HG02852 (cell line): Measurements from ENCODE around the gene FBXW11.
"Not testable (repeated sequence)": the region's sequence is repeated elsewhere in the genome, so short reads cannot be mapped to it uniquely, and the experiment has no call there.

ENCODE experiments used
- ATAC-seq: cut with Tn5 transposase; IDR thresholded peaks from one replicate; pipeline ENCODE4 v1.9.1; 2021; ENCODE audit warnings: mild to moderate bottlenecking, moderate library complexity; ENCODE audit not compliant: unreplicated experiment

Gene FBXW11

DNA sequence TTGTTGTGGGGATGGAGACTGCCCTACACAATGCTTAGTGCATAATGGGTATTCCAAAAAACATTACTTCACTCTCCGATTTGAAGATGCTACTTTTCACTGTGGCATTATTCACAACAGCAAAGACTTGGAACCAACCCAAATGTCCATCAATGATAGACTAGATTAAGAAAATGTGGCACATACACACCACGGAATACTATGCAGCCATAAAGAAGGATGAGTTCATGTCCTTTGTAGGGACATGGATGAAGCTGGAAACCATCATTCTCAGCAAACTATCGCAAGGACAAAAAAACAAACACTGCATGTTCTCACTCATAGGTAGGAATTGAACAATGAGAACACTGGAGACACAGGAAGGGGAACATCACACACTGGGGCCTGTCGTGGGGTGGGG, 90.7 kb downstream of the FBXW11 start:
- ATAC-seq, result not testable (repeated sequence)

DNA sequence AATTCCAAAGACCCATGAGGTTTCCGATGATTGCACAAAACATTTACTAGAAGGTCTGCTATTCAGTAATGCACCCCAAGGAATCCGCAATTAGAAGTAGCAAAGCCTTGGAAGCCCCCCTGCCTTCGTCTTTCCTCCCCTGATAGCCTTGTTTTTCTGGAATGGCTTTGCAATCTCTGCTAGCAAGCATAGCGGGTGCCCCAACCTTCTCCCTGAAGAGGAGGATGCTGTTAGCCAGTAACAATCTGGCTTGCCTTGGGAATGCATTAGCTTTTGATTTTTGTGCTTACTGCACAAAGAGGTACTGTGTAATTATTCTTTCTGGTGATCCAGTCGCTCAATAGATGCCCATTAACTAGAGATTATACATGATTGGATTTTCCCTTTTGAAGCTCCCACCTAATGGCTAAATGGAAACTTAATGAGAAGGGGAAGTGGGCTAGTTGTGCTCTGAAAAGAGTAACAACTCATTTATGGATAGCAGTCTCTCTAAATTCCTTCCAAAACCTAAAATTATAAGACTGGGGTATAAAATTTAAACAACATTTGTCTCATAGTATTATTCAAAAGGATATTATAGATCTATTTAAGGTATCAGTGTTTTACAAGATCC, 91.6 kb downstream of the FBXW11 start:
- no peak for ATAC-seq

DNA sequence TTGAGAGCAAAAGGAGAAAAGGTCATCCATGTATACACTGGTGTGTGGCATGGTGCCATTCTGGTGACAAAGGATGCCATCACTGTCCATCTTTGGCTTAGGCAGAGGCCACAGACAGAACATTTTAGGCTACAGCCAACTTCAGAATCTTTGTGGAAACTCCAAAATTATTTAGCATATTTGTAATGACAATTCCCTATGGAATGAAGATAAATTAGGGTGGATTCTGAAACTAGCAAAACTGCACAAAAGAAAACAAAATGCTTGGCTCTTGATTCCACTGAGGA, 92.5 kb downstream of the FBXW11 start:
- ATAC-seq, result no peak

DNA sequence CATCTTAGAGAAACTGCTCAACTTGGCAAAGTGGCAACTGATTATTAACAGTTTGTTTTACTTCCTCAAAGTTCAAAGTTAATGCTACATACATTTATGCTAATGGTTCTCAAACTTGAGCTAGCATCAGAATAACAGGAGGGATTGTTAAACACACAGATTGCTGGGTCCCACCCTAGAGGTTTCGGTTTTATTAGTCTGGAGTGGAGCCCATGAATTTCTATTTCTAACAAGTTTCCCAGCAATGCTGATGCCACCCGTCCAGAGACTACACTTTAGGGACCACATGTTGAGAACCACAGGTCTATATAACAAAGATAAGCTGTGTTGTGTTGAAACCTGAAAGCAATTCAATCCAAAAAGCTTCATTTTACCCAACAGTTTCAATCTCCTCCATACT, 95.3 kb downstream of the FBXW11 start:
- no peak for ATAC-seq

DNA sequence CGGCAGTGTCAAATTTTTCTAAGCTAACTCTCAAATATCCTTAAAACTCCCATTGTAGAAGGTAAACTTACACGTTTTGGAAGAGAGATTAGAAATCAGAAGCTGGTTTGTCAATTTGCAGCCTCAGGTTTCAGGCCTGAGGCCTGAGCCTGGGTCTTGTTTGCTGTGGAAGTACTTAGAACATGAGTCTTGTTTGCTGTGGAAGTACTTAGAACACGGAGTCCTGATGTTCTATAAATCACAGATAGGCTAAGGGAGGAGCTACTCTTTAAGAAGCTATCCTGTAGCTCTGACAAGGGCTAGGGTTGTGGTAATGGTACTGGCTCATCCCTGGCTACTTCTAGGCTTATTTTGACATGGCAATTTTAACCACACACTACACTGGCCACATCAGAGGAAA, 97.8 kb downstream of the FBXW11 start:
- ATAC-seq, result no peak

DNA sequence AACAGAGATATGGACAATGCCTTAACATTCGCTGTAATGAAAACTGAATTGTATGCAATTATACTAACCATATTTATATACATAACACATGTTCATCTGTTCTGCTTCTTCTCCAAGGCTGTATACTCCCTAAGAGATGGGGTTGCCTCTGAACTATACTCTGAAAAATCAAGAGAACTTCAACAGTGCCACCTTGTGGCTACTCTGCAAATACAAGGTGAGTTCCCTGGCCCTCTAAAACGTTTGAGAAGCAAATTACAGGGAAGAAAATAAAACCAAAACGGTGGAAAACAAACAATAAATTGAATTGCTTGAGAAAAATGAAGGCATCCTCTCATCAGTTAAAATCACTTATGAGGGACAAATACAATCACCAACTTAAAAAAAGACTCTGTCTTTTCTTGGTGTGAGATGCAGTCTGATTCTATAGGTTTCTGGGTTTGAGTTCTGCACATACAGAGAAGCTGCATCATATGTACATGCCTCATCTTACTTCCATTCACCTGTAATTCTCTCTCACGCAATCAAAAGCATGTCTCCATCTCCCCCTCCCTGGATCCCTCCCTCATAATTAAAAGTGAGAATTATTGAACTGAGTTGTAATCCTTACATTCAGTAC, 98.6 kb downstream of the FBXW11 start:
- no peak for ATAC-seq

DNA sequence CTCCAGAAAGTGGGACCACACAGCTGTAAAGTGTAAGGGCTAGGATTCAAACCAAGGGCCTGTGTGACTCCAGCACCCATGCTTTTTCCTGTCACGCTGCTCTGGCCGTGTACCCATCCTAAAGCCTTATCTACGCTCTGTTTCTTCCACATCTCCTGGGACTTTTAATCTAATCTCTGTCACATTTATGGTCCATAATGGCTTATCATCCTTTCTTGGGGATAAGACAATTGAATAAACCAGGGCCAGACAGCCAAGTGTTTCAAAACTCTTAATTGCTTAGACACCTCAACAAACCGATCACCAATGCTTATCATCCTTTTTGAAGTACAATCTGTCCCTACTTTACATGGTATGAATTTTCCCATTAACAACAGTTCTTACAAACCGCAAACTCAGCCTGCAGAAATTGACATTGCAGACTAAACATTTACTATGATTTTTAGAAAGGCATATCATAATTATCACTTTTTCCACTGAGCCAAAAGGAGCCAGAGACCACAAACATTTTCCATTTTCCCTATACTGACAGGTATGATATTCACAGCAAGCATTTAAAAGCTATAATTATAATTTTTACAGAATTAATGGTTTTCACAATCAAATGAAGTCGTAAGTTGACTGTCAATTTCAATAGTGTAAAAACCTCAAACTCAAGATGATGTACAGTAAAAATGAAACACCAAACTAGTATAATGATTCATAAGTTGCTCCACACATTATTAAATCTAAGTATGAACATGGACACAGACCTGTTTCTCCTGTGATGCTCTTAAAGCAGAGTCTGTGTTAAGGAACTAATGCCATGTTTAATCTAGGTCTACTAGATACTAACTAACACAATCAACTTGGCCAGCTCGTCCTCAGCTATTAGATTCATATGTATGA, 99.5 kb downstream of the FBXW11 start:
- peak; percentile 47 for ATAC-seq

DNA sequence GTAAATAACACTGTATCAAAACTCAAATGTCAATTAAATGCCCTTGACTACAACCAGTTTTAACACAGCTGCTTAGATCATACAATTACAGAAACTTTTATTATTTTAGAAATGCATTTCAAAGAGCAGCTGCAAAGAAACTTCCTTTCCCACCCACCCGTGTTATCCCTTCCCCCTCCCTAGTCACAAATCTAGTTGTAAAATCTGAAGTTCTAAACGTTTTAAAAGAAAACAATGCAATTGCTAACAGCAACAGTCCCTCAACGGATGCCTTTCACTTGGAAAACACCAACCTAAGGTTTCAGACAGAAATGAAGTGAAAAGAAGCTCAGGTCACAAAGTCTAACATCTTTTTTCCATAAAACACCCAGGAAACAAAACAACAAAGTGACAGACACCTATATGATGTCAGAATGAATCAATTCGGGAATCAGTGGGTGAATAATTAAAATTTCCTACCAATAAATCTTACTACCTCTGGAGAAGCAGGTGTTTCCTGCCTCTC, 100.3 kb downstream of the FBXW11 start:
- no peak for ATAC-seq

DNA sequence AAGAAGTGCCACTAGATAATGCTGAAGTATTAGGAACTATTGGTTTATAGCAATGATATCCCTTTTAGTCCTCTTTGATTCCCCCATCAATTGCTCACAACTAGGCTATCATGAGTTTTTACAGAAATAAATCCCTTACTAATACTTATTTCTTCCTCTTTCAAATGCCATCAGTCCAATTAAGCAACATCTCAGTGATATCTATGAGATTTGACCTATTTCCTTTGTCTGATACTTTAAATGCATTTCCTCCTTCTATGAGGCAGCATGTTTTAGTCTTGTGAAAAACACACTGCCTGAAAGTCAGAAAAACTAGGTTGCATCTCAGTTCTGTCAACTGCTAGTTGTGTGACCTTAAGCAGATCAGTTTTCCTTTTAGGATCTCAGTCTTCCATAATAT, 101.6 kb downstream of the FBXW11 start:
- no peak for ATAC-seq

DNA sequence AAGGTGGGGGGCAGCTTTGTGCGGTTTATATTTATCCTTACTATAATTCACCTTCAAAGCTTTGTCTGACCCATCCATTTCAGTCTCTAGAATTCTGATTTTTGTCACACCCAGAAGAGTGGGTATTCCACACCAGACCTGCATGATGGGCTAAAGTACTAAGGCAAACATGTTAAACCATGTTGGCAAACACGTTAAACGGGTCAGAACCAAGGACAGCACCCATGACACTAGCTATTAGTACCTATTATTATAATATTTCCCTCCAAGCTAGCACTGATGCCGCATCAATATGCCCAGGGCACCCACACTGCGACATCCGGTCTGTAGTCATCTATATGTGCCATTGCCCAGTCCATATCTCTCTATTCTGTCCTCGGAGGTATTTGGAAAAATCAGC, 104.7 kb downstream of the FBXW11 start:
- ATAC-seq, result no peak

DNA sequence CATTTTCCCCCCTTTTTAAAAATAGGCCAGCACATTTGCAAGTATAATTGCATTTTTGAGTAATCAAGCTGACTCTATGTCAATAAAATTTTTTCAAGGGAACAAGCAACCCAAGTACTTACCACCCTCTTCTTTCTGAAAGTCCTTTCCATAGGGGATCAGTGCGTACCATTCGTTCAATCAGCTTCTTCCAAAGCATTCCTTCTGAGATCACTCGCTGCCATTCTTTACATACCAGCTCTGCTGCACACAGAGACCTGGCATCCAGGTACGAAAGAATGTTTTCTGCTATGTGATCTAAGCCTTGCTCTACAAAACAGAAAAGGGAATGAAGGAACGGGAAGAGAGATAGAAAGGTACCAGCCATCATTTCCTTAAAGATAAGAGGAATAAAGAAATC, 106.6 kb downstream of the FBXW11 start:
- no peak for ATAC-seq

DNA sequence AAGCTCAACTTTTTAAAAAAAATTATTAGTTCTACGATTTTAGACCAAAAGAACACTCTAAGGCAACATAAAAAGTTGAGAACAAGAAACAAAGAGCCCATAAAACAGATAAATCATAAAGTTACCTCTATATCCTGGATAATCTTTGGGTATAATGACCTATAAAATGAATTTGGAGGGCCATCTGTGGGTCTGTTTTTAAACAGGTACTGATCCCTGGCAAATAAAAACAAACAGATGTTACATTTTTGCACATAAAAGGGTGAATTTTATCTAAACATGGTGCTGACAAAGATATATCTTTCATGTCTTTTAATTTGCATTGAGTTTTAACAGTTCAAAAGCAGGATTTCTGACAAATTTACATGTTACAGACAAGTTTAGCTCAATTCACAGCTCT, 107.6 kb downstream of the FBXW11 start:
- no peak for ATAC-seq

DNA sequence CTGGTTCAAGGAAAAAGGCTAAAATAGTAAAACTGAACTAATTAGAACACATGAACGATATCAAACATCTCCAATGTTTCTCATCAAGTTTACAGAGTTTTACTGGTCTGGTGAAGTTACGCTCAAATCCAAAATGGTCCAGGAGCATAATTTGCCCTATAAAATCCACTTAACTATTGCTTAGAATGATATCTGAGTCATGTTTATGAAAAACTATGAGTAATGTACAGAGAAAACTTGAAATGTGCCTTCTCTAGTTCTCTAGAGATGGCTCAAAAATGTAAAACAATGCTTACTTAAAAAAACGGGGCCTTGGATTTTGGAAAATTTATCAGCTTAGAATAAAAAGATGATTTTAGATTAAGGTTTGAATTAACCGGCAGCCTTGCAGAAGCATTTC, 108.1 kb downstream of the FBXW11 start:
- ATAC-seq, result no peak

DNA sequence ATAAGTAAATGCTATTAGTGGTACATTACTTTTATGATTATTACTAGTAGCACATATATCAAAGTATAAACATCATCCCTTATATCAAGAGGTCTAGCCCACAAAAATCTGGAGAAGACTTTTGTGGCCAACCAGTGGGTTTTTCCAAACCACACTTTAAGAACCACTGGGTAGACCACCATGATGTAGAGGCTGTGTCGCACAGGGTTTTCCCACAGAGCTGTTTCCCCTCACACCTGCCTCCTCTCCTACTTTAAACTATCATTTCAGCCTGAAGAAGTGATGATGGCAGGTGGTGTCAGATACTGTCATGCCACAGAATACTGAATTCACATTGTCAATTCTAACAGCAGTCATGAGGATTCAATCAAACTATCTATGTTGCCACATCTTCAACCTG, 109.2 kb downstream of the FBXW11 start:
- no peak for ATAC-seq

DNA sequence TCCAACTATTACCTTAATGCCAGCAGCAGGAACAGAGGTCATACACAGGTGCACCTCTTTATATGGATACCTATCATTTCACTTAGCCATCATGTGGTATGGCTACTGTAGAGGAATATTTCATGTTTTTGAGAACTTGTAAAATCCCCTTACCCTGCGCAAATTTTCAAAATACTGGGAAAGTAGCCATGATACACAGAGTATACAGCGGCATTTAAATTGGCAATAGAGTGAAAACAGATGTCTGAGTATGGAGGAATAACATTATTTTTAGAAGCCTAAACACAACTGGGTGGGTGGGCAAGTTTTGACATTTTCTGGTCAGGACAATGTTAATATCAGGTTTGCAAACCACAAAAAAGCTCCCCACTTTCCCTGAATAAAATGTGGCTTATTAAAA, 111.4 kb downstream of the FBXW11 start:
- ATAC-seq, result no peak

DNA sequence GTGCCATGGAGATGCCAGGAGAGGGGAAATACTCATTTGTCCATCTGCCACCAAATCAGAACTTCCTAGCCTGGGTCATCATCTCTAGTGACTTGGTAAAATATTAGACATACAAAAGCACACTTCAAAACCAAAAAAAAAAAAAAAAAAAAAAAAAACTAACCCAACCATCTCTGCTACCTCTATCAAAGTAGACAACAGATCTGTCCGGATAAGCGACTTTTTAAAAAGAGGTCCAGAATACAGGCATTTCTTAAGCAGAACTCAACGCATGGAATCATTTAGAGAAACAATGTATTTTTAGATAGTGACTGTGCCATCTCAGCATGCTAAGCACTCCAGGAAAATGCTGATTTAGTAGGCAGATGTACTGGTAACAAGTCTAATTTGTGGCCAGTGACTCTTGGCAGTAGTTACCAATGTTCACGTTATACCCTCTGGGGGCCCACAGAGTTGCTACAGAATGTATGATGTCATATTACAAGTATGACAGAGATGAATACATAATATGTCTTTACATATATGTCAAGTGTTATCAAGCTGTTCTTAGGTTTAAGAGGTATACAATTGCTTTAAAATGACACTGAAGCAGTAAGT, 113.0 kb downstream of the FBXW11 start:
- no peak for ATAC-seq

DNA sequence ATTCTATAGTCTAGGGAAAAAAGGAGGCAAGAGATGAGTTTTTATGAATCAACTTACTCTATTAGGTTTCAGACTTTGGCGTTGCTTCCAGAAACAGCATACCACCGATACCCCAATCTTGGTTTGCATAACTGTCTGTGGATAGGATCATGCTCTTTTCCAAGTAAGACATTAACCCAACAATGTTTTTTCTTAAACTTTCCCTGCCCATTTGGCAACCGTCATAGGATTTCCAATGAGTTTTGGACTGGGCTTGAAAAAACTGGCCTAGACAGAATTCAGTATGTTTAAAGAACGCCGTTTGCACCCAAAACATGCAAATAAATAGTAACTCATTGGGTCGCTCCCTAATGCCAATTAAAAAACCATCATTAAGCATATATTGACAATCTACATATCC, 114.8 kb downstream of the FBXW11 start:
- ATAC-seq, result no peak

DNA sequence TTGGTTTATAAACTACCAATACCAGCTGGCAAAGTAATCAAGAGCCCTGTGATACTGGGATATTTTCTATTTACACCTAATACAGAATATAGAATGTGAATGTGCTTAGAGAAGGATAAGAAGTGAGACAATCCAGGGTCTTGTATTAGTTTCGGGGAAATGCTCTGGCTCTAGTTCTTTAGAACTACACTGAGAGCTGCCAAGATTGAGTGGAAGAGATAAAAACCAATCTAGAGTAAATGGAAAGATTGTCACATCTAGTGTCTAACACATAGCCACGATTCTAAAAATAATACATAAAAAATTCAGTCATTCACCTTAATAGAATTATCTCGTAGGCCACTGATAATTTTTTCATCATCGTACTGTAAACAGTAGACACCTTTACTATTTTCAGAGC, 115.3 kb downstream of the FBXW11 start:
- no peak for ATAC-seq

DNA sequence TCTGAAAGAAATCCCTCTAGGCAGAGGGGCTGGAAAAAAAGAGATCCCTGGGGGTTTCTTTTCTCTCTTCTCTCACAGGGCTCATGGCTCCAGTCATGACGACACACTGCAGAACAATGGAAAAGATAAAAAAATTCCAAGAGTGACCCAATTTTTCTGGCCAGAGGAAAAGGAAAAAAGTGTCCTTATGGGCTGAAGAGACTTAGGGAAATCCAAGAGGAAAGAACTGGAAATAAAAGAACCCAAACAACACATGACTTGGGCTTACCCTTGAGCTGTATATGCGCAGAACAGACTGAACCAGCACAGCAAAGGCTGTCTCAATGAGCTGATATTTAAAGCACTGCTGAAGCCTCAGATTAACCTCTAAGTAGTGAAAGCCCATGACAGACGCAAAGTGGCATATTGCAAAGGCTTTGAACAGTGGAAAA, 118.4 kb downstream of the FBXW11 start:
- no peak for ATAC-seq

DNA sequence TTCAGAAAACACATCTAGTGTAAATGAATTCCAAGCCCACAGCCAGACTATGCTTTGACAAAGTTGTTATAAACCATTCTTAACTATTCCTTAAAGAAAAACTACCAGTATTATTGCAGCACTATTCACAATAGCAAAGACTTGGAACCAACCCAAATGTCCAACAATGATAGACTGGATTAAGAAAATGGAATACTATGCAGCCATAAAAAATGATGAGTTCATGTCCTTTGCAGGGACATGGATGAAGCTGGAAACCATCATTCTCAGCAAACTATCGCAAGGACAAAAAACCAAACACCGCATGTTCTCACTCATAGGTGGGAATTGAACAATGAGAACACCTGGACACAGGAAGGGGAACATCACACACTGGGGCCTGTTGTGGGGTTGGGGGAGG, 120.4 kb downstream of the FBXW11 start:
- not testable (repeated sequence) for ATAC-seq

DNA sequence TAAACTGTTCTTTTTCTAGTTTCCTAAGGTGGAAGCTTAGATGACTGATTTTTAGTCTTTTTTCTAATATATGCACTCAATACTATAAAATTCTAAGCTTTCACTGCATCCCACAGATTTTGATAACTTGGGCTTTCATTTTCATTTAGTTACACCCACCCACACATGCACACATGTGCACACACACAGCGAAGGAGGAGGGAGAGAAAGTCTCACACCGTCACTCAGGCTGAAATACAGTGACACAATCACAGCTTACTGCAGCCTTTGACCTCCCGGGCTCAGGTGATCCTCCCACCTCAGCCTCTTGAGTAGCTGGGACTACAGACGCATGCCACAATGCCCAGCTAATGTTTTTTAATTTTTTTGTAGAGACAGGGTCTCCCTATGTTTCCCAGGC, 124.3 kb downstream of the FBXW11 start:
- no peak for ATAC-seq

DNA sequence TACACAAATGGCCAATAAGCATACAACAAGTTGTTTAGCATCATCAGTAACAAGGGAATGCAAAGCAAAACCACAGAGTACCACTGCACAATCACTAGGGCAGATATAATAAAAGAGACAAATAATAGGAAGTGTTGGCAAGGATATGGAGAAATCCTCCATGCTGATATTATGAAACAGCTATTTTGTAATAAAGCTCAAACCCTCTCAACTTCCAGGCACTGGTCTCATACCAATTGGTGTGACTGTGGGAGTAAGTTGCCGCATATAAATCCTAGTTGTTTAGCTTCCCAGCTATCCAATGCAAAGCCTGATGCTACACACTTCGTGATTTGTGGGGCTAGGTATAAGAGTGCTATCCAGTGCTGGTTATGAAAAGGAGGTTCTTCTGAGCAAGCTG, 132.2 kb downstream of the FBXW11 start:
- no peak for ATAC-seq
